ENCODE data around the gene FAM8A1. TPM values are rescaled to one million over a fixed set of nuclear protein-coding genes. Genes with fewer than 3 reads are reported as not detected.

FAM8A1 gene
- total and polyA plus RNA-seq, 2 donors (not counting 3 experiments of a cell fraction or from before 2014, with no cell fraction given), result 4.8 to 11.3 TPM

GRCh38 chr6:17591287-17591686, 8.8 kb upstream of the FAM8A1 start:
- FAIRE-seq (no peak), DNase-seq (ENCODE audit: low read depth, low spot score) (no peak)
- H3K4me1 ChIP-seq (ENCODE audit: control insufficient read depth, extremely low read depth, insufficient read depth, low read length), result no peaks in the 10 kb centered on the region
- H3K36me3 ChIP-seq (ENCODE audit: control insufficient read depth in 2 of 2, extremely low read depth in 1 of 2, insufficient read depth in 2 of 2, low read length in 2 of 2), result no peaks in the 10 kb centered on the region
- H4K20me1 ChIP-seq (replicated peaks; ENCODE audit: control insufficient read depth, extremely low read depth, insufficient read depth, low read length), result no peaks in the 10 kb centered on the region
- H3K4me2 ChIP-seq (ENCODE audit: insufficient read depth, low read length), result no peak overlapping the region
- no TSS peak for BruUV-seq (replicated peaks)
- H3K9ac ChIP-seq (replicated peaks; ENCODE audit: extremely low read depth, insufficient read depth, low read length), result no peak overlapping the region
- H3K9me3 ChIP-seq (replicated peaks; ENCODE audit: control insufficient read depth, insufficient read depth, low read length), result no peaks in the 10 kb centered on the region
- H3K27me3 ChIP-seq (ENCODE audit: control insufficient read depth in 2 of 2, insufficient read depth in 2 of 2, low read length in 2 of 2), result peaks cover 0 to 2% of the 10 kb centered on the region in 2 experiments
- intact Hi-C loops (cut with micrococcal nuclease), result no loop called here
- no peak overlapping the region for H3K27ac ChIP-seq (ENCODE audit: insufficient read depth, low read depth, low read length)
- dilution Hi-C loops (cut with MboI; ENCODE audit: extremely low pct_ligation_motif_present, low sequenced_read_pairs), result no loop called here
- POLR2A ChIA-PET, result no interaction called here
- TF ChIP-seq FOS (IDR thresholded peaks at IDR 0.05; ENCODE audit: borderline replicate concordance, insufficient read depth, low read length) (no peak), POLR2A (IDR thresholded peaks at IDR 0.05; ENCODE audit: low read depth, low read length) (no peak), EZH2 (IDR thresholded peaks at IDR 0.05; ENCODE audit: borderline replicate concordance, low read depth, low read length, severe bottlenecking) (no peak), POLR2AphosphoS5 (IDR thresholded peaks at IDR 0.05; ENCODE audit: insufficient read depth, low read depth, low read length) (no peak), CTCF (IDR thresholded peaks at IDR 0.05; ENCODE audit: extremely low read depth in 1 of 2, insufficient read depth in 1 of 2, low read depth in 1 of 2, low read length in 2 of 2) (no peak), JUN (IDR thresholded peaks at IDR 0.05; ENCODE audit: borderline replicate concordance, insufficient read depth, insufficient read length, low read depth) (no peak)
- no peak overlapping the region for H3K4me3 ChIP-seq (replicated peaks in 1 of 3; ENCODE audit: insufficient read depth in 1 of 3, low read depth in 1 of 3, low read length in 3 of 3)
- no peaks in the 10 kb centered on the region for H3K9me1 ChIP-seq (replicated peaks; ENCODE audit: control insufficient read depth, extremely low read depth, insufficient read depth, low read length)
- H3K79me2 ChIP-seq (ENCODE audit: control insufficient read depth, insufficient read depth, low read length), result no peaks in the 10 kb centered on the region
- no peak overlapping the region for H2AFZ ChIP-seq (ENCODE audit: low read depth, low read length)
- CTCF ChIA-PET, result no interaction called here

DNA sequence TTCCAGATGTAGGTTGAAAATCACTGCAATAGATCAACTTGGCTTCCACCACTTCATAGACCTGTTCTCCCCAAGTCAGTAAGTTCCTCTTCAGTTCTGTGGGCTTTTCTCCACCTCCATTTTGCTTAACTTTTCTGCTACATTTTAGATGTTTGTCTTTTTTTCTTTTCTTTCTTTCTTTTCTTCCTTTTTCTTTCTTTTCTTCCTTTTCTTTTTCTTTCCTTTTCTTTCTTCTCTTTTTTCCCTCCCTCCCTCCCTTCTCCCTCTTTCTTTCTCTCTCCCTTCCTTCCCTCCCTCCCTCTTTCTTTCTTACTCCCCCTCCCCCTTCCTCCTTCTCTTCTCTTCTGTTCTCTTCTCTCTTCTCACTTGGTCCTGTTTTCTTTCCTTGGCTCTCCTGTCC, 6.9 kb upstream of the FAM8A1 start:
- no peak for DNase-seq (ENCODE audit: low read depth, low spot score)
- Histone ChIP-seq H3K4me1 (ENCODE audit: control insufficient read depth, extremely low read depth, insufficient read depth, low read length) (no peaks in the 10 kb centered on the region), H3K9me3 (replicated peaks; ENCODE audit: control insufficient read depth, insufficient read depth, low read length) (no peaks in the 10 kb centered on the region), H3K27me3 (ENCODE audit: control insufficient read depth in 2 of 2, insufficient read depth in 2 of 2, low read length in 2 of 2) (peaks cover 0 to 2% of the 10 kb centered on the region in 2 experiments), H3K4me2 (ENCODE audit: insufficient read depth, low read length) (no peak overlapping the region), H4K20me1 (replicated peaks; ENCODE audit: control insufficient read depth, extremely low read depth, insufficient read depth, low read length) (no peaks in the 10 kb centered on the region), H3K9me1 (replicated peaks; ENCODE audit: control insufficient read depth, extremely low read depth, insufficient read depth, low read length) (no peaks in the 10 kb centered on the region), H3K9ac (replicated peaks; ENCODE audit: extremely low read depth, insufficient read depth, low read length) (no peak overlapping the region), H3K4me3 (replicated peaks in 1 of 3; ENCODE audit: insufficient read depth in 1 of 3, low read depth in 1 of 3, low read length in 3 of 3) (no peak overlapping the region), H3K36me3 (ENCODE audit: control insufficient read depth in 2 of 2, extremely low read depth in 1 of 2, insufficient read depth in 2 of 2, low read length in 2 of 2) (no peaks in the 10 kb centered on the region), H3K79me2 (ENCODE audit: control insufficient read depth, insufficient read depth, low read length) (no peaks in the 10 kb centered on the region), H2AFZ (ENCODE audit: low read depth, low read length) (no peak overlapping the region), H3K27ac (ENCODE audit: insufficient read depth, low read depth, low read length) (no peak overlapping the region)
- FAIRE-seq, result no peak
- ChIA-PET POLR2A (no interaction called here), CTCF (interaction anchor here (1.5 kb wide), 1 partner anchor 9 kb away, joined by 4 read pairs; no protein-coding TSS in a partner anchor)
- intact Hi-C loops (cut with micrococcal nuclease) (no loop called here), dilution Hi-C loops (cut with MboI; ENCODE audit: extremely low pct_ligation_motif_present, low sequenced_read_pairs) (no loop called here)
- no peak for TF ChIP-seq MYC (IDR thresholded peaks at IDR 0.05; ENCODE audit: low read depth, low read length)
- TF ChIP-seq JUN (IDR thresholded peaks at IDR 0.05; ENCODE audit: borderline replicate concordance, insufficient read depth, insufficient read length, low read depth), result no peak
- TF ChIP-seq POLR2A (IDR thresholded peaks at IDR 0.05; ENCODE audit: low read depth, low read length), result no peak
- TF ChIP-seq POLR2AphosphoS5 (IDR thresholded peaks at IDR 0.05; ENCODE audit: insufficient read depth, low read depth, low read length), result no peak
- TF ChIP-seq FOS (IDR thresholded peaks at IDR 0.05; ENCODE audit: borderline replicate concordance, insufficient read depth, low read length), result no peak
- TF ChIP-seq GATA2 (IDR thresholded peaks at IDR 0.05; ENCODE audit: insufficient read depth, insufficient read length, low read depth, low read length), result no peak
- TF ChIP-seq, protein P1, sequence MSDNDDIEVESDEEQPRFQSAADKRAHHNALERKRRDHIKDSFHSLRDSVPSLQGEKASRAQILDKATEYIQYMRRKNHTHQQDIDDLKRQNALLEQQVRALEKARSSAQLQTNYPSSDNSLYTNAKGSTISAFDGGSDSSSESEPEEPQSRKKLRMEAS (IDR thresholded peaks at IDR 0.05; ENCODE audit: insufficient read depth, insufficient read length), result no peak
- no peak for TF ChIP-seq CTCF (IDR thresholded peaks at IDR 0.05; ENCODE audit: extremely low read depth in 1 of 2, insufficient read depth in 1 of 2, low read depth in 1 of 2, low read length in 2 of 2)
- no peak for TF ChIP-seq EZH2 (IDR thresholded peaks at IDR 0.05; ENCODE audit: borderline replicate concordance, low read depth, low read length, severe bottlenecking)
- no TSS peak for BruUV-seq (replicated peaks)
